GM21381 (cell line): ENCODE data around the gene SEMA3D.

Experiments used
- ATAC-seq: cut with Tn5 transposase; IDR thresholded peaks from one replicate; pipeline ENCODE4 v1.9.1; 2021; ENCODE audit warnings: mild to moderate bottlenecking, moderate library complexity; ENCODE audit not compliant: unreplicated experiment

The SEMA3D gene

DNA sequence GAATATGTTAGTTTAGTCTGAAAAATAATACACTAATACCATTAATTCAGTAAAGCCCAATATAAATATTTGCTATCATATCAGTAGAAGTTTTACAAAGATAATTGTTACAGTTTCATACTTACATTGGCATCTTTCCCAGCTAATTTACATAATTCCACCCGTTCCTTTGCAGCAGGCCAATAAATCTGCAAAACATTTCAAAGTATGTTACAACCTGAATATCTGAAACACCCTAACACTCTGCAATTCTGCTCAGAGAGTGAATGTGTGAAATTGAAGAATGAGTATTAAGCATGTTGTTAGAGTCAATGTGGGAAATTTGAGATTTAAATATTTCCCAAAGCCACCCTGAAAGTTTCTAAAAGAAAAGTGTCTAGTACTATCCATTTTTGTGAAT, 105.5 kb downstream of the SEMA3D start:
- ATAC-seq, result no peak

GRCh38 chr7:85079434-85079833, 107.4 kb downstream of the SEMA3D start:
- ATAC-seq, result no peak

- no peak for ATAC-seq
Observed at GRCh38 chr7:85078181-85078580, 108.7 kb downstream of the SEMA3D start.

DNA sequence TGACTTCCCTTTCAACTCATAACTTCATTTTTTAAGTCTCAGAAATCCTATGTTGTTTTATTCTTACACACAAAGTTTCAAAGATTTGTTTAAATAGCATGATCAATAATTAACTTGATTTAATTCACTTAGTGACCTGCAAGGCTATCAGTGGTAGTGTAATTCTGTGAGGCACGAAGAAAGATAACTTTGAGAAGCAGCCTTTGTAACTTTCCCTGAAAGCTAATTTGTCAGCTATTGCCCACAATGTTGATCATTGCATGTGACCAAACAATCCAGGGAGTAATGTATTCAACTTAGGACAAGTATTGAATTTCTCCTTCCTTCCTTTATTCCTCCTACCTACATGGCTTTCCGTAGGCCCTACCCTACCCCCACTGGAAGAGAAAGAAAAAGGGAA, 111.0 kb downstream of the SEMA3D start:
- ATAC-seq, result no peak

DNA sequence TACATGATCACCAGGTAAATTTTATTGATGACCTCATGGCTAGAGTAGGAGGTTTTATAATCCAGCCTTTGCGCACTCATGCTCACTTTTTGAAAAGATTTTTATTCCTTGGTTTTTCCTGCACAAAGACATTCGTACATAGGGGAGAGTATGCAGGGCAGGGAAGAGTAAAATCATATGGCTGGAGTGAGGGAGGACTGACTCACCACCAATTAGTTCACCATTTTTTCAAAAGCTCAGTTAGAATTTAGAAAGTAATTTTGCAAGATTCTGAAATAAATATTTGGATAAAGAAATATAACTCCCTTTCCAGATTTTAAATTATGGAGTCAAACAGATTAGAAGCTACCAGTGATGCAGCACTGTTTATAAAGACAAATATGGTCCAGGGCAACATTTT, 111.9 kb downstream of the SEMA3D start:
- ATAC-seq, result no peak

GRCh38 chr7:85074016-85074415, 112.8 kb downstream of the SEMA3D start:
- no peak for ATAC-seq

- ATAC-seq, result no peak
Observed at GRCh38 chr7:85070967-85071628, 115.8 kb downstream of the SEMA3D start.

DNA sequence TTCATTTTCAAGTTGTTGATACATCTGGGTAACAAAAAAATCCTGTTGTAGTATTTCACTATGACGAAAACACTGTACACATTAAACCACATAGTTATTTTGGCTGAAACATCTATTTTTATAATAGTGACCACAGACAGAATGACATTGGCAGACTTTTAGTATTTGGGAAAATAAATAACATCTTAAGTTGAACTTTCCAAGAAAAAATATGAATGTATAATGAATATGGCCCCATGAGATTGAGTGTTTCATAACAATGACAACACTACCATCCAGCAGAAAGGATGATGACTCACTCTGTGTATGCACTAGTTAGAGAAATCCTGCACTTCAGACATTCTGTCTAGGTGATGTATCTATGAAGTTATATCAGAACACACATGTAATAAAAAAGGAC, 118.1 kb downstream of the SEMA3D start:
- no peak for ATAC-seq

DNA sequence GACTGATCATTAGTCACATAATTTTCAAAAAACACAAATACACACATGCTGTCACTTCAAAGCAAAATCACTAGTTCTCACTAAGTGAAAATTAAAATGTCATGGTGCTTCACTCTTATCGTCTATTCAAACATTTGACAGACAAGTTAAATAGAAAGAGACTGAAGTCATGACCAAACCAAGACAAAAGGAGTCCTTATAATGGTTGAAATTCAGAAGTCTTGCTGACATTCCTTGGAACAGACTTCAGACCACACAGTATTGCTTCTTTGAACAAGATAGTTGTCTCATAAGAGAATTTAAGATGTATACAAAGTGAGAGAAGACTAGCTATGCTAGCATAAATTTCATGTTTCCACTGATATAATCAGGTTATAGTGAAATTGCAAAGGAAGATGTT, 119.5 kb downstream of the SEMA3D start:
- ATAC-seq, result no peak

GRCh38 chr7:85065888-85066485, 120.9 kb downstream of the SEMA3D start:
- no peak for ATAC-seq

DNA sequence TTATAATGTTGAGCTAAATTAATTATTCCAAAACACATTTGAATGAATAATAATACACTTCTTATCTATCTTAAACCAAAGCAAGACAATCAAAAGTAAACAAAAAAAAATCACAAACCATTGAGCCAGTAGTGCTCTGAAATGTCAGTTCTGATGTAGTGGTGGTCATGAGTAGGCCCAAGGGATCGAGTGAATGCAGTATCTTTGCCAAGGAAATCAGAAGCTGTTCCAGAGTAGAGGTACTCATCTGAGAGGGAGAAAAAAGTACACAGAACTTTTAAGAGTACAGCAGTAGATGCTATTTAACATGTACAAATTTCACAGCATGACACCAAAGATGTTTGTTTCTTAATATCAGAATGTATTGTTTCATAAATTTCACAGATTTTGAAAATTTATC, 121.5 kb downstream of the SEMA3D start:
- no peak for ATAC-seq

- ATAC-seq, result no peak
Observed at GRCh38 chr7:85062651-85063050, 124.2 kb downstream of the SEMA3D start.

DNA sequence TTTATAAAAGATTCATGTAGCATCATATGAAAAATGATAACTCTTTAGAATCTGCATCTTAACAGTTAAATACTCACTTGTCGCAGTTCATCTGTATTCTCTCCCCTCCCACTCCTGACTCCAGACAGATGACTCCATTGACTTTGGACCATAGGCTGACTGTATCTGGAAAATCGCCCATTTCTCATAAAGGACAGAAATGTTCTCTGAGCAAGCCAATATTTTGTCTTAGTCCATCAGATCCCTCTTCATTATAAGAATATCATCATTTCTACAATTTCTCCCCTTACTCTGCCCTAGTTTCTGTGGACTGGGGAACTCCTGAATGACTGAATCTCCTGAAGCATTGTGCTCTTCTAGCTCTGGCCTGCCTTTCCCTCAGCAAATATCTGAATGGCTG, 125.4 kb downstream of the SEMA3D start:
- ATAC-seq, result no peak

GRCh38 chr7:85060696-85061095, 126.2 kb downstream of the SEMA3D start:
- no peak for ATAC-seq

- ATAC-seq, result no peak
Observed at GRCh38 chr7:85055906-85056305, 130.9 kb downstream of the SEMA3D start.

DNA sequence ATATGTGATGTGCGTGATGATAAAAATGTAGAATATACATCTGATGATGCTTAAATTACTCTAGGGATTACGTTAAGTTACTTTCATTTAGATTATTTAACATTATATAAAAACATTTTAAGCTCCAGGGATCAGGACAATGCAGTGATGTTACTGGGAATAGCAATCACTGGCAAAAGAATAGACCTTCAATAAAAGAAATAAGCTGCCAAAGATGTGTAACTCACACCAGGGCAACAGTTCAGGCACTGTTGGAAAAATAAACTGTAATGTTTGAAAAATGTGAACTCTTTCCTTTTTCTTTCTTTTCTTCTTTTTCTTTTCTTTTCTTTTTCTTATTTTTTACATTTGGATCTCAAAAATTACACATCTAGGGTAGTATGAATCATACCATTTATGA, 131.7 kb downstream of the SEMA3D start:
- ATAC-seq, result no peak

DNA sequence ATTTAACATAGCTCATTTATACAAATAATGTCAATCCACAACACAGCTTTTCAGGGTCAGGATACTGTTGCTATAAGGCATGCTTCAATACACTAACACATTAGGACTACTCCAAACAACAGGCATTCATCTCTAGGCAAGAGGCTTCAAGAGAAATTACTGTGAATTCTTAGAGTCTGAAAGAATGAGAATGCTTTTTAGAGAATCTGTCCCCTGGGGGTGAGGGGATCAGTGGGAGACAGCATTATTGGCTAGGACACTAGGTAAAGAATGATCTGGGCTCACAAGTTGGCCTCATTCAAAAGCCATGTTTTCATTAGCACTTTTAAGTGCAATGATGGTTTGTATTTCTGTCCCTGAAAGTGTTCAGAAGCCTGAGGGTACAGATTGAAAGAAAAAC, 132.6 kb downstream of the SEMA3D start:
- ATAC-seq, result no peak

DNA sequence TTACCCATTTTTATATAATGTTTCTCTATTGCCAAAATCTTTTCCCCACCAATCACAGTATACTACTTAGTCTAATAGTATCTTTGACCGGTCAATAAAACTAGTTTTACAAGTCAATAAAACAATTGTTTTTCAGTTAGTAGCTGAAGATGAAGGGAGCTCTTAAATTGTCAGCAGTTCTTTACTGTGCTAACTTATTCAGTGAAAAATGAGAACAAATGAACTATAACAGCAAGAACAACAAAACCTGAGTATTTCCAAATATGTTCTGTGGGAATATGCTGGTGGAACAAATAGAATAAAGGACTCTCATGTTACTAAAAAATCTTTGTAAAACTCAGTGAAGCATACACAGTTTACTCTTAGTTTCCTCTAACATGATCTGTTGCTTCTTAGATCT, 134.0 kb downstream of the SEMA3D start:
- ATAC-seq, result no peak

DNA sequence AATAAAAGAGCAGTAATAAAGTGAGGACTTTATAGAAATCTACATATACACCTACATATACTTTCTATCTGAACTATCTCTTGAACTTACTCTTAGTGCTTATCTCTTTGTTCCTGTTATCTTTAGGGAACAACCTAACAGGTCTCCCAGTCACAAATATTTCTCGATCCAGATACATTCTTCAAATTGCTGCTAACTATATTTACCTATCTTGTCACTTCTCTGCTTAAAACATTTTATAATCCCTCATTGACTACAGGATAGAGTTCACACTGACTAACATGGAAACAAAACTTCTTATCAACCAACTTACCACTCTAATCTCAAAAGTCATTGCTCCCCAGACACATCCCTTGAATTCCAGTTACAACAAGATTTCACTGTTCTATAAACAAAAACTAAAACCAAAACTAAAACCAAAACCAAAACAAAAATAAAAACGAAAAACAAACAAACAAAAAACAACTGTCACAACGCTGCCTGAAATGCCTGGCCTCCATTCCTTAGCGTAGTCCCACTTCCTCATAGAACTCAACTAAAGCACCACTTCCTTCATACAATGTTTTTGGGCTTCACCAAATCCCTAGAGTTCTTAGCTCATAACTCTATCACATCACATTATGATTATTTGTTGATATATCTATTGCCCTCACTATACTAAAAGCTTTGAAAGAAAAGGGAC, 134.7 kb downstream of the SEMA3D start:
- ATAC-seq, result no peak

DNA sequence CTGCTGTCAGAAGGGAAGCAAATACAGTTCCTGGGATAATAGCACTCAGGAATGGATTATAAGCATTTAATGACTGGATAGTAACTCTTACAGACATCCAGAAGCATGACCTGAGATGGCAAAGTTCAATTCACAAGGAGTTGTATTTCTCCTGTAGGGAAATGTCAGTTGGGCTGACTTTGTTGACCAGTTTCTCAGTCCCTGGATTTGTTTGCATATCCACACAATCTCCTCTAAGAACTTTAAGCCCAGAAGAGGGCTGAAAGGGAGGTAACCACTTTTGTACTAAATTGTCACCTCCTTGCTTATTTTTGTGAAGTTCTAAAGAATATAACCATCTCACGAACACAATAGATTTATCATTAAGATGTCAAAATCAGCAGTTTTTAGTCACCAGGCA, 140.3 kb downstream of the SEMA3D start:
- no peak for ATAC-seq

DNA sequence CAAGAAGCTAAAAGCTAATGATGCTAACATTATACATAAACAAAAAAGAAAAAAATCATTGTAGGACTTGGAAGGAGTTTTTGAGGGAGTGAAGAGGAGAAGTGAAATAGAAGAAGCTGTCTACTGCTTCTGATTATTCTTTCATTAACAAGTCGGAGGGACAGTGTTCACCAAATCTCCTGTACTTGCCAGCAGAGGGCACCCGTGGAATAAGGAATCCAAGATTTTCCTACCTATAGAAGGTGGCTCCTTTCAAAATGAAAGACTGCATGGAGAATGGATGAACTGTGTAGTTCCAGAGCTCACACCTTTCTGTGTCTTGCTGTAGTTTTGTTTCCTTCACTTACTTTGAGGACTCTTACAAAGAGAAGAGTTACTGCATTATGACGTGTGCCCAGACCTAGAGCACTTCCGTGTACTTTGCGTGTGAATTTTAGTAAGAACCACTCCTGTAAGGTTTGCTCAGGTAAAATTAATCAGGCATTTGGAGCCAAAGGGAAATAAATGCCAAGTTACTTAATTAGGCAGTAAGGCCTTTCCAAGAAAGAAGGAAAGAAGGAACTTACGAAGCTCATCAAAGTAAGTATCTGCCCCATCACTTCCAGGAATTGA, 145.1 kb downstream of the SEMA3D start:
- peak; percentile 50 for ATAC-seq
